Motor neuron (in vitro differentiated cells): Measurements from ENCODE around the gene FBH1. TPM values are rescaled to one million over a fixed set of nuclear protein-coding genes. Genes with fewer than 3 reads are reported as not detected.
"Not testable (repeated sequence)": the region's sequence is repeated elsewhere in the genome, so short reads cannot be mapped to it uniquely, and the experiment has no call there.

ENCODE experiments used
- ATAC-seq, 8 experiments: fragments of 200-7000 bp; cut with Tn5 transposase; replicated peaks in 6 of 8; 2 replicates each; pipeline ENCODE4 v1.8.0; 2021; ENCODE audit warnings: mild to moderate bottlenecking in 8 of 8, moderate library complexity in 8 of 8
- H3K27ac ChIP-seq, 2 donors: fragments of 250-450 bp; sonication (Bioruptor Pico); 2 replicates each; pipeline ENCODE4 v1.9.0; 2021; ENCODE audit warnings: antibody characterized with exemption in 2 of 2, mild to moderate bottlenecking in 2 of 2, moderate library complexity in 1 of 2
- H3K4me1 ChIP-seq, 2 donors: fragments of 250-450 bp; sonication (Bioruptor Pico); replicated peaks in 1 of 2; 2 replicates each; pipeline ENCODE4 v1.6.1; 2021; ENCODE audit warnings: antibody characterized with exemption in 2 of 2, mild to moderate bottlenecking in 2 of 2, moderate library complexity in 1 of 2
- H3K4me3 ChIP-seq, 5 donors: fragments of 250-450 bp; sonication (Bioruptor Pico); 2 replicates each; pipeline ENCODE4 v1.9.0; 2021; ENCODE audit warnings: antibody characterized with exemption in 5 of 5, mild to moderate bottlenecking in 5 of 5, moderate library complexity in 4 of 5
- WGBS, 10 experiments: fragments of 450-650 bp; shearing (Covaris generic); methylation state at CpG; one replicate each; pipeline ENCODE4 v1.0.0; 2022; 5-methylcytosine and 5-hydroxymethylcytosine counted together
- in situ Hi-C, 9 experiments: fragments of 400-800 bp; cut with MboI; loops; one replicate each; pipeline ENCODE4 v1.15.0; 2021; ENCODE audit warnings: low sequenced_read_pairs in 9 of 9, low pct_unique_long_range_greater_than_20kb in 2 of 9; ENCODE audit not compliant: unreplicated experiment in 9 of 9
- total RNA-seq, 8 experiments: library from RNA; unstranded; fragments of 300-600 nt; gene quantifications; 2 replicates each; pipeline versions ENCODE4 v1.2.3 to v1.2.4, GENCODE V29; 2022

The FBH1 gene
- total RNA-seq, 8 experiments from 2014 or later: 20.3 to 118 (median 42.3) TPM

DNA sequence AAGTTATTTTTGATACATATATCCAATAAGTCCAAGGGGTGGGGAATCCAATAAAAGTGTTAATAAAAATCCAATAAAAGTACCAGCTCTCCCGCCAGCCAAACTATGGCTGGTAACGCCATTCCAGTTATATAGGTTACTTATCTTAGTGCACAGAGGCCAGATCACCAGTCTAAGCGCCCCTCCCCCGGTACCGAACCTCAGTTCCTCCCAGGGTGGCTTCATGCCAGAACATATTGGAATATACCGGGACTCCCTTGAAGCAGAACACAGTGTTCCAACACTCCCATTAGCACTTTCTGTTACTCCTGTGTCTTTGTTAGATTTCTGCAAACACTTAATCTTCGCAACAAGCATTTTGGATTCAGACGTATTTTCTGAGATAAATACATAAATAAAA is 7.5 kb downstream of the FBH1 start:
- in situ Hi-C loops: no loop called here
- 85 to 100% (median 100%) methylated on average over 1 to 7 of the region's 8 CpGs; no CpG with 5 or more reads in 2 of the 10 experiments for WGBS, 10 experiments
- H3K27ac ChIP-seq: no peak overlapping the region
- H3K4me1 ChIP-seq: no peaks in the 10 kb centered on the region
- no peak overlapping the region for H3K4me3 ChIP-seq
- ATAC-seq: no peak

DNA sequence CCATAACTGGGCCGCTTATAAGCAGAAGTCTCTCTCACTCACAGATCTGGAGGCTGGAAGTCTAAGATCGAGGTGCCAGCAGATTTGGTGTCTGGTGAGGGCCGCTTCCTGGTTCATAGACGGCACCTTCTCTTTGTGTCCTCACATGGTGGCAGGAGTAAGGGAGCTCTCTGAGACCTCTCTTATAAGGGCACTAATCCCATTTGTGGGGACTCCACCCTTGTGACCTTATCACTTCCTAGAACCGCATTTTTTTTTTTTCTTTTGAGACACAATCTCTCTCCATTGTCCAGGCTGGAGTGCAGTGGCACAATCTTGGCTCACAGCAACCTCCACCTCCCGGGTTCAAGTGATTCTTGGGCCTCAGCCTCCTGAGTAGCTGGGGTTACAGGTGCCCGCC is 8.1 kb downstream of the FBH1 start:
- Histone ChIP-seq H3K4me1 (no peaks in the 10 kb centered on the region), H3K27ac (no peak overlapping the region), H3K4me3 (no peak overlapping the region)
- in situ Hi-C loops: no loop called here
- 89 to 100% (median 100%) methylated on average over 1 to 5 of the region's 7 CpGs; no CpG with 5 or more reads in 3 of the 10 experiments for WGBS, 10 experiments
- ATAC-seq: no peak

DNA sequence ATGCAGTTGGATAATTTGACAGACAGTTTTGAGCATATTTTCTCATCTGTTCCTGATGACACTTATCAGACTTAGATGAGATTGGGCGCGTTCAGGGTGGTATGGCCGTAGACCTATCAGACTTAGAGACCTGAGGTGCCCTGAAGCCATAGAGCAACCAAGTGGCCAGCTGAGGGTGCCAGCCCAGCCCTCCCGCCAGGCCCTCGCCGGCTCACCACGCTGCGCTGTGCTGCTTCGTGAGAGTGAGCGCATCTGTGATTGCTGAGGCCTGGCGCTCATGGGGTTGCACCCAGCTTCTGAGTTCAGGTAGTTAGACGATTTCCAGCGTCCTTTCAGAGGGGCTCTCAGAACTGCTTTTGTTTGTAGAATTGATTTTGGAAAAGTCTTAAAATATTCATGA is 10.2 kb downstream of the FBH1 start:
- Histone ChIP-seq H3K4me3 (no peak overlapping the region), H3K27ac (no peak overlapping the region), H3K4me1 (no peaks in the 10 kb centered on the region)
- WGBS, 10 experiments: 90 to 100% (median 94%) methylated on average over 2 to 13 of the region's 13 CpGs; no CpG with 5 or more reads in 2 of the 10 experiments
- in situ Hi-C loops: no loop called here
- ATAC-seq: no peak

DNA sequence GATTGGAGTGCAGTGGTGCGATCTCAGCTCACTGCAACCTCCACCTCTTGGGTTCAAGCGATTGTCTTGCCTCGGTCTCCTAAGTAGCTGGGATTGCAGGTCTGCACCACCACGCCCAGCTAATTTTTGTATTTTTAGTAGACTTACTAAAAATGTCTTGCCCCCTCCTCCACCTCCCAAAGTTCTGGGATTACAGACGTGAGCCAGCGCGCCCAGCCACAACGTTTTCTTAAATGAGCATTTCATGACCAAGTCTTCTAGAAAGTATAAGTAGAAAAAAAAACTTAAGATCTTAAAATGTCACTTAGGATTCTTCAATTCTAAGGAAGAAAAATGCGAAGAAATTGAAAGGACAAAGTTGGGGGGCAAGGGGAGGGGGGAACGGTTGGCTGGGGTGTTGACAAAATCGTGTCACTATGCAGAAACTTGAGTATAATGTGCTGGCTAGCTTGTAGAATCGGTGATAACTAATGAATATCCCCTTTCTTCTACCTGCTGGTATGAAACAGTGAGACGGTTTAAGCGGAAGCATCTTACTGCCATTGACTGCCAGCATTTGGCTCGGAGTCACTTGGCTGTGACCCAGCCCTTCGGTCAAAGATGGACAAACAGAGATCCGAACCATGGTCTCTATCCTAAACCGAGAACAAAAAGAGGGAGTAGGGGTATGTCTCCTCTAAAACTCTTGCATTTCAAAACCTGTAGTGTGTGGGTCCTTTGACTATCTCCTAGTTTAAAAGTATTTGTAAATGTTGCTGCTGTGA is 12.7 kb downstream of the FBH1 start:
- H3K27ac ChIP-seq: no peak overlapping the region
- 80 to 100% (median 100%) methylated on average over 1 to 9 of the region's 18 CpGs; no CpG with 5 or more reads in 1 of the 10 experiments for WGBS, 10 experiments

DNA sequence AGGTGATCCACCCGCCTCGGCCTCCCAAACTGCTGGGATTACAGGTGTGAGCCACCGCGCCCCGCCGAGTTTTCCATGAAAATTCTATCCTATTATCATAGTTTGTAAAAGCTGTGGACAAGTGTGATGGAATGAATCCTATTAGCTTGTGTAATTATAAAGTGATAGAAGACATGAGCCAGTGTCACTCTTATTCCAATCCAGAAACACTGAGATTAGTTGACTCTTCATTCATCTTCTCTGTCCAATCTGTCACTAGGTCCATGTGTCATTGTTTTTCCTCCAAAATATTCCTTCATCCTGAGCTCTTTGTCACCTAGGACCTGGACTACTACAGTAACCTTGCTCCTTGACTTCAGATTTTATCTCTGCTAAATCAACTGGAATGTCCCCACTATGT is 13.5 kb downstream of the FBH1 start:
- no peak overlapping the region for H3K4me3 ChIP-seq
- in situ Hi-C loops: no loop called here
- 87 to 100% (median 97%) methylated on average over 3 to 6 of the region's 6 CpGs; no CpG with 5 or more reads in 7 of the 10 experiments for WGBS, 10 experiments
- no peak overlapping the region for H3K27ac ChIP-seq
- no peak for ATAC-seq
- no peaks in the 10 kb centered on the region for H3K4me1 ChIP-seq

More for the DNA sequence above, 12.7 kb downstream of the FBH1 start:
- Histone ChIP-seq H3K4me3 (no peak overlapping the region), H3K4me1 (no peaks in the 10 kb centered on the region)
- no peak for ATAC-seq
- in situ Hi-C loops: no loop called here

DNA sequence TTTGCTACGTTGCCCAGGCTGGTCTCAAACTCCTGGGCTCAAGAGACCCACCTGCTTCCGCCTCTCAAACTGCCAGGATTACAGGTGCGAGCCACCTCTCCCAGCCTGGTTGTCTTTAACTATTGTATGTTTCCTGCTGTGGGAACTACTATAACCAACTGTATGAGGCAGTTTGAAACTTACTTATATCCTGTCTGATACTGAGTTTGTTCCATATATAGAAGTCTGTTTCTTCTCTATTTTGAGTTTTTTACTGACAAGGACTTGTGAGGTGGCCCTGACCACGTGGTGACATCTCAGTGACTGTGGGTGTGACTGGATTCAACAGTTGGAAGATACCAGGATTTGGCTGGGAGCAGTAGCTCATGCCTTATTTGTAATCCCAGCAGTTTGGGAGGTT is 14.2 kb downstream of the FBH1 start:
- H3K4me3 ChIP-seq: no peak overlapping the region
- in situ Hi-C loops: no loop called here
- no peaks in the 10 kb centered on the region for H3K4me1 ChIP-seq
- no peak for ATAC-seq
- 93 to 100% (median 100%) methylated on average over 1 to 3 of the region's 4 CpGs; no CpG with 5 or more reads in 3 of the 10 experiments for WGBS, 10 experiments
- H3K27ac ChIP-seq: no peak overlapping the region

DNA sequence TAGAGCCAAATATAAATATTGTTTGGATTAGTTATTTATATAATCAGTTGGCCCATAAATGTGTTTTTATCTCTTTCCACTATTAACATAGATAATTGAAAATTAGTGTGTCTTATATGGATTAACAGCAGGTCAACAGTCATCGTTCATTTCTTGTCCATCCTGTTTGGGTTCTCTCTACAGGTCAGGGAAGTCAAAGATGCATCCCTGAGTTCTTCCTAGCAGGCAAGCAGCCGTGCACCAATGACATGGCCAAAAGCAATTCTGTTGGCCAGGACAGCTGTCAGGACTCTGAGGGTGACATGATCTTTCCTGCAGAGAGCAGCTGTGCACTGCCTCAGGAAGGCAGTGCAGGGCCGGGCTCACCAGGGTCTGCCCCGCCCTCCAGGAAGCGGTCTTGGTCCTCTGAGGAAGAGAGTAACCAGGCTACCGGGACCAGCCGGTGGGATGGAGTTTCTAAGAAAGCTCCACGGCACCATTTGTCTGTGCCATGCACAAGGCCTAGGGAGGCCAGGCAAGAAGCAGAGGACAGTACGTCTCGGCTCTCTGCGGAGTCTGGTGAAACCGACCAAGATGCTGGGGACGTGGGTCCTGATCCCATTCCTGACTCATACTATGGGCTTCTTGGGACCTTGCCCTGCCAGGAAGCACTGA is 15.9 kb downstream of the FBH1 start:
- Histone ChIP-seq H3K27ac (no peak overlapping the region), H3K4me1 (no peaks in the 10 kb centered on the region), H3K4me3 (no peak overlapping the region)
- in situ Hi-C loops: no loop called here
- peak in 1 of 8 experiments; percentile 33 for ATAC-seq
- 91 to 100% (median 100%) methylated on average over 1 to 8 of the region's 13 CpGs; no CpG with 5 or more reads in 3 of the 10 experiments for WGBS, 10 experiments

DNA sequence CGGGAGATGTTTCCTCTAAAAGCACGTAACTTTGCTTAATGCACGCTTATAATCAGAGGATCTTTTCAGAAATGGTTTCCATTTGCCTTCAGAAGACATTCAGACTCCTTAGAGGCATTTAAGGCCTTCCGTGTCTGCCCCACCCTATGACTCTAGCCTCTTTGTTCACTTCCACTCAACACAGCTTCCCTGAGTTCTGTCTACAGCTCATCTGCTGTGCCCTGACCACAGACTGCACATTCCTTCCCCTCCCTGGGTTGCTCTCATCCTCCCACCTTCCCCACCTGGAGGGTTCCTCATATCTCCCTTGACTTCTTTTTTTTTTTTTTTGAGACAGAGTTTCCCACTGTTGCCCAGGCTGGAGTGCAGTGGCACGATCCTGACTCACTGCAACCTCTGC is 16.6 kb downstream of the FBH1 start:
- Histone ChIP-seq H3K4me3 (no peak overlapping the region), H3K4me1 (no peaks in the 10 kb centered on the region), H3K27ac (no peak overlapping the region)
- WGBS, 10 experiments: 0 to 100% (median 62%) methylated on average over 1 to 5 of the region's 5 CpGs; no CpG with 5 or more reads in 3 of the 10 experiments
- in situ Hi-C loops: no loop called here
- ATAC-seq: peak in 2 of 8 experiments; percentile 43 to 45

DNA sequence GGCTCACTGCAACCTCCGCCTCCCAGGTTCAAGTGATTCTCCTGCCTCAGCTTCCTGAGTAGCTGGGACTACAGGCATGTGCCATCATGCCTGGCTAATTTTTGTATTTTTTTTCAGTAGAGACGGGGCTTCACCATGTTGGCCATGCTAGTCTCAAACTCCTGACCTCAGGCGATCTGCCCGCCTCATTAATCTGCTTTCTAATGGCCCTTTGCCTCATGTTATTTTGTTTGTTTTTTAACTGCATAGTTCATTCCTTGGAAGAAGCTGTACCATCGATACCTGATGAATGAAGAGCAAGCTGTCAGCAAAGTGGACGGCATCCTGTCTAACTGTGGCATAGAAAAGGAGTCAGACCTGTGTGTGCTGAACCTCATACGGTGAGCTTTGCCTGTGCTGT is 18.6 kb downstream of the FBH1 start:
- 77 to 100% (median 100%) methylated on average over 1 to 5 of the region's 7 CpGs; no CpG with 5 or more reads in 1 of the 10 experiments for WGBS, 10 experiments
- in situ Hi-C loops, H3K27ac ChIP-seq, H3K4me1 ChIP-seq, ATAC-seq, H3K4me3 ChIP-seq: not testable (repeated sequence)

DNA sequence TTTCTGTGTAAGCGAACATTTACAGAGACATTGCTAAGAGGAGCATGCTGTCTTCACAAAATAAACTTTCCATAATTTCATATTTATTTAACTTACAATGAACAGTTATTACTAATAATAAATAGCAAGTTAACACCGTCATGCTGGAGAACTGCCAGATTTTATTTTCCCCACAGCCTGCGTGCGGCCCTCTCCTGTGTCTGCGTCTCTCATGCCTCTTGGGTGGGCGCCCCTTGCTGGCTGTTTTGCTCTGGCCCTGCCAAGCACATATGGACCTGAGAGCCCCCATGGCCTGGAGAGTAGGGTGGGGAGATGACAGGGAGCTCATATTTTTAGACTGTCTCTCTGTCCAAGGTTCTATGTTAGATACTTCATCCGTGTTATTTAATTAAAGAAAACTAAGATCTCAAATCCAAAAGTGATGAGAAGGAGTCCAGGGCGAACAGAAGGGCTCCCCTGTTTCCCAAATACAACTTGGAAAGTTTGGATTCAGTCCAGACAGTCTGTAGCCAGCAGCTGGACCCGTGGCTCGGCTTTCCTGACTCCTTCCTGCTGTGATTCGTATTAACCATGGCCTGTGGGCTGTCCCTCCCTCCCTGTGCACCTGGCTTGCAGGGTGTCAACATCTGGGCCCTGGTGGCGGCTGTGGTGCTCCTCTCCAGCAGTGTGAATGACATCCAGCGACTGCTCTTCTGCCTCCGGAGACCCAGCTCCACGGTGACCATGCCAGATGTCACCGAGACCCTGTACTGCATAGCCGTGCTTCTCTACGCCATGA is 20.5 kb downstream of the FBH1 start:
- H3K4me1 ChIP-seq: no peaks in the 10 kb centered on the region
- H3K4me3 ChIP-seq: no peak overlapping the region
- WGBS, 10 experiments: 69 to 100% (median 93%) methylated on average over 2 to 7 of the region's 18 CpGs; no CpG with 5 or more reads in 2 of the 10 experiments
- in situ Hi-C loops: no loop called here
- no peak overlapping the region for H3K27ac ChIP-seq
- no peak for ATAC-seq

DNA sequence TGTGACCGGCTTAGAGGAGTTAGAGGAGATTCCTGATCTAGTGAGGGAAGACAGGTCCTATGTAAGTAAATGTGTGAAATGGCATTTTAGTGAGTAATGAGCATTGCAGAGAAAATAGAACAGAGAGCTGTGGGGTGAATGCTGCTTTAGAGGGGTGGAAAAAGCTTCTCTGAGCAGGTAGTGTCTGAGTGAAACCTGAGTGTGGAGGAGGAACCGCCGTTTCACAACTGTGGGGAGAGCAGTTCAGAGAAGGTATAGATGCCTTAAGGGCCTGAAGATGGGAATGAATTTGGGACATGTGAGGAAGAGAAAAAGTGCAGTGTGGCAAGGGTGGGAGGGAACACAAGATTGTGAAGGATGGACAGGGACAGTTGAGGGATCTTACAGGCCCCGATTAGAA is 21.6 kb downstream of the FBH1 start:
- no peak for ATAC-seq
- in situ Hi-C loops: no loop called here
- no peak overlapping the region for H3K4me3 ChIP-seq
- WGBS, 10 experiments: 93 to 100% (median 100%) methylated on average over 1 to 3 of the region's 4 CpGs; no CpG with 5 or more reads in 5 of the 10 experiments
- H3K27ac ChIP-seq: no peak overlapping the region
- no peaks in the 10 kb centered on the region for H3K4me1 ChIP-seq

DNA sequence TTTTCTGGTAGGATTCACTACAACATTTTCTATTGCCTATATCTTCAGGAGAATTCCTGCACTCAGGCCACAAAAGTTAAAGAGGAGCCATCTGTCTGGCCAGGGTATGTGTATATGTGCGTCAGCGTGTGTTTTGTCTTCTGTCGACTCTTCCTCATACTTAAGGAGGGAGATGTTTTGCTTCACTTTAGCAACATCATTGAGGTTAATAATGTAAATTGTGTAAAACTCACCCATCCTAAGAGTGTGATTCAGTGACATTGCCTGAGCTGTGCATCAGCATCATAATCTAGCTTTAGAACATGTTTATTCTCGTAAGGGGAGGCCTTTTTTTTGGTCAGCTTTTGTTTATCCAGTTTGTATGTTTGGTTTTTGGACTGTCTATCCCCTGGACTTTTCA is 23.7 kb downstream of the FBH1 start:
- Histone ChIP-seq H3K27ac (no peak overlapping the region), H3K4me1 (no peaks in the 10 kb centered on the region), H3K4me3 (no peak overlapping the region)
- in situ Hi-C loops: no loop called here
- no peak for ATAC-seq
- WGBS, 10 experiments: 87 to 100% (median 96%) methylated on average over 3 to 4 of the region's 4 CpGs; no CpG with 5 or more reads in 2 of the 10 experiments

DNA sequence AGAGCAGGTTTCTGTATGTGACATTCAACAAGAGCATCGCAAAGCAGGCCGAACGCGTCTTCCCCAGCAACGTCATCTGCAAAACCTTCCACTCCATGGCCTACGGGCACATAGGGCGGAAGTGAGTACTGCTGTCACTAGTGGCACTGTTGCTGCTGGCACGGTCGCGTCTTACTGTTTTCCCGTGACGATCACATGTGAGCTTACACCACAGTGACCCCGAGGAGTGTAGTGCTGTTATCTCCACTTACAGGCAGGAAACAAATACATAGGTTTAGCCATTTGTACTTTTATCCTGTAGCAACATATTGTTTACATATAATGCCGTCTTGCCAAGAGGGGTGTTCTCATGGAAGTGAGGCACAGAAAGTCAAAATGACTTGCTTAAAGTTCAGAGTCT is 25.4 kb downstream of the FBH1 start:
- Histone ChIP-seq H3K27ac (no peak overlapping the region), H3K4me1 (no peaks in the 10 kb centered on the region), H3K4me3 (no peak overlapping the region)
- in situ Hi-C loops: no loop called here
- no peak for ATAC-seq
- 72 to 100% (median 98%) methylated on average over 1 to 13 of the region's 14 CpGs; no CpG with 5 or more reads in 3 of the 10 experiments for WGBS, 10 experiments
